ENCODE results near the gene PCAT6. TPM values are rescaled to one million over a fixed set of nuclear protein-coding genes. Genes with fewer than 3 reads are reported as not detected.

Gene PCAT6
- total RNA-seq, 1 donor from 2014 or later = 5.7 TPM

DNA sequence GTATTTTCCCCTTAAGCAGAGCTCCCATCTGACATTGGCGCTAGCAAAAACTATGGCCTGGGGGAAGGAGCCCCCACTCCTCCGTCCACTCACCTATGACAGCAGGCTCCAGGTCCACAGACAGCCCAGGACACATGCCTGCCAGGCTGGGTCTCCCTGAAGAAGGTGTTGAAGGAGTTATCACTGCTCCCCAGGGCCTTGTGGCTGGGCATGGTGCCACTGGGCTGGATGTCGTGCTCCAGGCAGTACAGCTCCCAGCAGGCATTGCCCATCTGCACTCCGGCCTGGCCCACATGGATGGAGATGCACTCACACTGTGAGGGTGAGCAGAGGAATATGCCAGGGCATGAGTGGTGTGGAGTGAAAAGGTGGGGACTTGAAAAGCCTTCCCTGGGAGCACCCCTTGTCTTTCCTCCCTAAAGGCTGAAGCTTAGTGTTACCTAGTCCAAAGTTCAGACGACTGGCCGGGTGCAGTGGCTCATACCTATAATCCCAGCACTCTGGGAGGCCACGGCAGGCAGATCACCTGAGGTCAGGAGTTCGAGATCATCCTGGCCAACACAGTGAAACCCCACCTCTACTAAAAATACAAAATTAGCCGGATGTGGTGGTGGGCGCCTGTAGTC, 48.1 kb downstream of the PCAT6 start:
- Mint-ChIP-seq H3K27me3 (ENCODE audit: low read depth) (no peaks in the 10 kb centered on the region), H3K9me3 (no peaks in the 10 kb centered on the region), H3K36me3 (ENCODE audit: low read depth) (peaks cover 19% of the 10 kb centered on the region), H3K4me3 (peak overlapping the region; percentile 74), H3K4me1 (peaks cover 18% of the 10 kb centered on the region), H3K27ac (ENCODE audit: unreplicated experiment) (no peak overlapping the region)
- no peak for DNase-seq (ENCODE audit: low read depth, low spot score)
- TF ChIP-seq, protein P1, sequence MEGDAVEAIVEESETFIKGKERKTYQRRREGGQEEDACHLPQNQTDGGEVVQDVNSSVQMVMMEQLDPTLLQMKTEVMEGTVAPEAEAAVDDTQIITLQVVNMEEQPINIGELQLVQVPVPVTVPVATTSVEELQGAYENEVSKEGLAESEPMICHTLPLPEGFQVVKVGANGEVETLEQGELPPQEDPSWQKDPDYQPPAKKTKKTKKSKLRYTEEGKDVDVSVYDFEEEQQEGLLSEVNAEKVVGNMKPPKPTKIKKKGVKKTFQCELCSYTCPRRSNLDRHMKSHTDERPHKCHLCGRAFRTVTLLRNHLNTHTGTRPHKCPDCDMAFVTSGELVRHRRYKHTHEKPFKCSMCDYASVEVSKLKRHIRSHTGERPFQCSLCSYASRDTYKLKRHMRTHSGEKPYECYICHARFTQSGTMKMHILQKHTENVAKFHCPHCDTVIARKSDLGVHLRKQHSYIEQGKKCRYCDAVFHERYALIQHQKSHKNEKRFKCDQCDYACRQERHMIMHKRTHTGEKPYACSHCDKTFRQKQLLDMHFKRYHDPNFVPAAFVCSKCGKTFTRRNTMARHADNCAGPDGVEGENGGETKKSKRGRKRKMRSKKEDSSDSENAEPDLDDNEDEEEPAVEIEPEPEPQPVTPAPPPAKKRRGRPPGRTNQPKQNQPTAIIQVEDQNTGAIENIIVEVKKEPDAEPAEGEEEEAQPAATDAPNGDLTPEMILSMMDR (conservative IDR thresholded peaks at IDR 0.05) = no peak

DNA sequence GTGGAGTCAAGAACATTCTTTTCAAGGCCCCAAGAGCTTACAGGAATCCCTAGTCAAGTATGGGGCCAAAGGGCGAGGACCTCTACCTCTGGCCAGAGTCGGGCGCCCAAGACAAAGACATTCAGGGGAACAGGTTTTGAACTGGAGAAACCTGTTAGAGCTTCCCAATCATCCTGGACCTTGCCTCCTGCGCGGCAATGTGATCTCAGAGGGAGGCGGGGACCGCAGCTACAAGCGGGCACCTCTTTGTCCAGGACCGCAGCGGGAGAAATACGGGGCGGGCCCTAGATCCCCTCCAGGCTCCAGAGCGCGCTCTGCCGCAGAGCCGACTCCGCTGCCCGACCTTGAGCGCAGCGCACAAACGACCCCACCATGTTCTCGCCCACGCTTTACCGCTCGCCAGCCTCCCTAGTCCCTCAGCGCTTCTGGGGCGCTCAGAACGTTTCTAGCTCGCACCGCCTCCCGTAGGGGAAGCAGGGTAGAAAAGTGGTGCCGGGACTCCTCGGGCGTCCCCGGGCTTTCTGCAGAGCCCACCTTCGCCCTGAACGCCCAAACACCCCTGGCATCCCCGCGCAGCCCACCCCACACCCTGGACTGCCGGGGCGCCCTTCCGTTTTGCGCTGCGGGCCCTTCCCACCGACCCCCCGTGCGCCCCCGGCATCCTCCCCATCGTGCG, 50.1 kb downstream of the PCAT6 start:
- Mint-ChIP-seq H3K27me3 (ENCODE audit: low read depth) (no peaks in the 10 kb centered on the region), H3K9me3 (no peaks in the 10 kb centered on the region), H3K4me3 (peak overlapping the region; percentile 99), H3K36me3 (ENCODE audit: low read depth) (peaks cover 13% of the 10 kb centered on the region), H3K4me1 (peaks cover 18% of the 10 kb centered on the region), H3K27ac (ENCODE audit: unreplicated experiment) (peak overlapping the region; percentile 99)
- peak; percentile 52 for DNase-seq (ENCODE audit: low read depth, low spot score)
- TF ChIP-seq, protein P1 (conservative IDR thresholded peaks at IDR 0.05) = no peak

Other genes starting within 250 kb of the PCAT6 start
- 2.3 and 2.6 TPM in 2 replicates for gene SYT2, start 100.5 kb upstream of the PCAT6 start, total RNA-seq
- 158 TPM in 2 replicates for gene KDM5B, start 2.5 kb upstream of the PCAT6 start, total RNA-seq
- gene RABIF, start 78.2 kb downstream of the PCAT6 start, total RNA-seq = 13.5 and 14.1 TPM in 2 replicates
- gene KLHL12, start 116.3 kb downstream of the PCAT6 start, total RNA-seq = 30.6 and 36.0 TPM in 2 replicates
- 40.4 and 42.1 TPM in 2 replicates for gene ADIPOR1, start 147.4 kb downstream of the PCAT6 start, total RNA-seq
- gene CYB5R1, start 156.3 kb downstream of the PCAT6 start, total RNA-seq = 25.5 and 26.3 TPM in 2 replicates
- gene TMEM183A, start 196.4 kb downstream of the PCAT6 start, total RNA-seq = 76.5 and 81.5 TPM in 2 replicates
- 2.6 and 5.0 TPM in 2 replicates for gene PPFIA4, start 215.5 kb downstream of the PCAT6 start, total RNA-seq